ENCODE measurements around the gene LRRC4C. TPM values are rescaled to one million over a fixed set of nuclear protein-coding genes. Genes with fewer than 3 reads are reported as not detected.
"Not testable (repeated sequence)": the region's sequence is repeated elsewhere in the genome, so short reads cannot be mapped to it uniquely, and the experiment has no call there.

LRRC4C gene
- total RNA-seq, 1 donor from 2014 or later, result not detected

GRCh38 chr11:40542821-40543220 lies 916.6 kb downstream of the LRRC4C start:
- Mint-ChIP-seq H3K4me1 (ENCODE audit: low read depth) (no peaks in the 10 kb centered on the region), H3K9me3 (peaks cover 31% of the 10 kb centered on the region), H3K4me3 (no peak overlapping the region), H3K27ac (no peak overlapping the region), H3K36me3 (ENCODE audit: low read depth) (no peaks in the 10 kb centered on the region), H3K27me3 (ENCODE audit: insufficient read depth) (no peaks in the 10 kb centered on the region)
- intact Hi-C loops (cut with micrococcal nuclease), result no loop called here
- no peak for DNase-seq (ENCODE audit: low spot score)

- no peak for DNase-seq (ENCODE audit: low spot score)
- intact Hi-C loops (cut with micrococcal nuclease), result no loop called here
- H3K4me1 Mint-ChIP-seq (ENCODE audit: low read depth), result no peaks in the 10 kb centered on the region
- no peak overlapping the region for H3K4me3 Mint-ChIP-seq
- H3K27me3 Mint-ChIP-seq (ENCODE audit: insufficient read depth), result no peaks in the 10 kb centered on the region
- H3K27ac Mint-ChIP-seq, result no peak overlapping the region
- no peaks in the 10 kb centered on the region for H3K36me3 Mint-ChIP-seq (ENCODE audit: low read depth)
- peaks cover 28% of the 10 kb centered on the region for H3K9me3 Mint-ChIP-seq
These were observed 921.7 kb downstream of the LRRC4C start for GRCh38 chr11:40537734-40538133.

GRCh38 chr11:40522080-40522479 lies 937.4 kb downstream of the LRRC4C start:
- H3K27ac Mint-ChIP-seq; H3K36me3 Mint-ChIP-seq (ENCODE audit: low read depth); H3K27me3 Mint-ChIP-seq (ENCODE audit: insufficient read depth); intact Hi-C loops (cut with micrococcal nuclease); H3K4me3 Mint-ChIP-seq; DNase-seq (ENCODE audit: low spot score); H3K4me1 Mint-ChIP-seq (ENCODE audit: low read depth): not testable (repeated sequence)
- peaks cover 15% of the 10 kb centered on the region for H3K9me3 Mint-ChIP-seq

- no peaks in the 10 kb centered on the region for H3K36me3 Mint-ChIP-seq (ENCODE audit: low read depth)
- peaks cover 12% of the 10 kb centered on the region for H3K9me3 Mint-ChIP-seq
- H3K27ac Mint-ChIP-seq, result no peak overlapping the region
- intact Hi-C loops (cut with micrococcal nuclease), result no loop called here
- no peaks in the 10 kb centered on the region for H3K27me3 Mint-ChIP-seq (ENCODE audit: insufficient read depth)
- no peak for DNase-seq (ENCODE audit: low spot score)
- H3K4me3 Mint-ChIP-seq, result no peak overlapping the region
- H3K4me1 Mint-ChIP-seq (ENCODE audit: low read depth), result no peaks in the 10 kb centered on the region
These were observed 942.3 kb downstream of the LRRC4C start for GRCh38 chr11:40517122-40517521.

GRCh38 chr11:40514124-40514523 lies 945.3 kb downstream of the LRRC4C start:
- Mint-ChIP-seq H3K27ac (no peak overlapping the region), H3K4me1 (ENCODE audit: low read depth) (no peaks in the 10 kb centered on the region), H3K9me3 (peaks cover 8% of the 10 kb centered on the region), H3K27me3 (ENCODE audit: insufficient read depth) (no peaks in the 10 kb centered on the region), H3K4me3 (no peak overlapping the region), H3K36me3 (ENCODE audit: low read depth) (no peaks in the 10 kb centered on the region)
- intact Hi-C loops (cut with micrococcal nuclease), result no loop called here
- no peak for DNase-seq (ENCODE audit: low spot score)

- no peak overlapping the region for H3K27ac Mint-ChIP-seq
- H3K9me3 Mint-ChIP-seq, result peaks cover 8% of the 10 kb centered on the region
- H3K4me3 Mint-ChIP-seq, result no peak overlapping the region
- DNase-seq (ENCODE audit: low spot score), result no peak
- intact Hi-C loops (cut with micrococcal nuclease), result no loop called here
- H3K36me3 Mint-ChIP-seq (ENCODE audit: low read depth), result no peaks in the 10 kb centered on the region
- no peaks in the 10 kb centered on the region for H3K4me1 Mint-ChIP-seq (ENCODE audit: low read depth)
- no peaks in the 10 kb centered on the region for H3K27me3 Mint-ChIP-seq (ENCODE audit: insufficient read depth)
These were observed 946.2 kb downstream of the LRRC4C start for GRCh38 chr11:40513281-40513680.

- peaks cover 10% of the 10 kb centered on the region for H3K9me3 Mint-ChIP-seq
- intact Hi-C loops (cut with micrococcal nuclease), result no loop called here
- H3K27me3 Mint-ChIP-seq (ENCODE audit: insufficient read depth), result no peaks in the 10 kb centered on the region
- H3K4me1 Mint-ChIP-seq (ENCODE audit: low read depth), result no peaks in the 10 kb centered on the region
- no peak overlapping the region for H3K4me3 Mint-ChIP-seq
- no peak for DNase-seq (ENCODE audit: low spot score)
- no peak overlapping the region for H3K27ac Mint-ChIP-seq
- no peaks in the 10 kb centered on the region for H3K36me3 Mint-ChIP-seq (ENCODE audit: low read depth)
These were observed 951.1 kb downstream of the LRRC4C start for GRCh38 chr11:40508303-40508702.

GRCh38 chr11:40506226-40506625 lies 953.2 kb downstream of the LRRC4C start:
- intact Hi-C loops (cut with micrococcal nuclease), result no loop called here
- Mint-ChIP-seq H3K27me3 (ENCODE audit: insufficient read depth) (no peaks in the 10 kb centered on the region), H3K36me3 (ENCODE audit: low read depth) (no peaks in the 10 kb centered on the region), H3K4me3 (no peak overlapping the region), H3K4me1 (ENCODE audit: low read depth) (no peaks in the 10 kb centered on the region), H3K27ac (no peak overlapping the region), H3K9me3 (peaks cover 18% of the 10 kb centered on the region)
- DNase-seq (ENCODE audit: low spot score), result no peak

- H3K9me3 Mint-ChIP-seq, result peaks cover 5% of the 10 kb centered on the region
- H3K4me3 Mint-ChIP-seq, result no peak overlapping the region
- intact Hi-C loops (cut with micrococcal nuclease), result no loop called here
- no peak for DNase-seq (ENCODE audit: low spot score)
- H3K4me1 Mint-ChIP-seq (ENCODE audit: low read depth), result no peaks in the 10 kb centered on the region
- H3K36me3 Mint-ChIP-seq (ENCODE audit: low read depth), result no peaks in the 10 kb centered on the region
- H3K27ac Mint-ChIP-seq, result no peak overlapping the region
- H3K27me3 Mint-ChIP-seq (ENCODE audit: insufficient read depth), result no peaks in the 10 kb centered on the region
These were observed 968.1 kb downstream of the LRRC4C start for GRCh38 chr11:40491341-40491740.

GRCh38 chr11:40467771-40468170 lies 991.7 kb downstream of the LRRC4C start:
- intact Hi-C loops (cut with micrococcal nuclease), result no loop called here
- H3K36me3 Mint-ChIP-seq (ENCODE audit: low read depth), result no peaks in the 10 kb centered on the region
- peaks cover 20% of the 10 kb centered on the region for H3K9me3 Mint-ChIP-seq

GRCh38 chr11:40445391-40445790 lies 1014.1 kb downstream of the LRRC4C start:
- Mint-ChIP-seq H3K4me3 (no peak overlapping the region), H3K36me3 (ENCODE audit: low read depth) (no peaks in the 10 kb centered on the region), H3K9me3 (peaks cover 34% of the 10 kb centered on the region), H3K4me1 (ENCODE audit: low read depth) (no peaks in the 10 kb centered on the region), H3K27me3 (ENCODE audit: insufficient read depth) (no peaks in the 10 kb centered on the region), H3K27ac (no peak overlapping the region)
- intact Hi-C loops (cut with micrococcal nuclease), result no loop called here
- DNase-seq (ENCODE audit: low spot score), result no peak

More at GRCh38 chr11:40467771-40468170, 991.7 kb downstream of the LRRC4C start:
- Mint-ChIP-seq H3K27ac (no peak overlapping the region), H3K4me1 (ENCODE audit: low read depth) (no peaks in the 10 kb centered on the region), H3K4me3 (no peak overlapping the region), H3K27me3 (ENCODE audit: insufficient read depth) (no peaks in the 10 kb centered on the region)
- no peak for DNase-seq (ENCODE audit: low spot score)

GRCh38 chr11:40444151-40444550 lies 1015.3 kb downstream of the LRRC4C start:
- no peaks in the 10 kb centered on the region for H3K27me3 Mint-ChIP-seq (ENCODE audit: insufficient read depth)
- intact Hi-C loops (cut with micrococcal nuclease), result no loop called here
- no peaks in the 10 kb centered on the region for H3K36me3 Mint-ChIP-seq (ENCODE audit: low read depth)
- no peak for DNase-seq (ENCODE audit: low spot score)
- peaks cover 39% of the 10 kb centered on the region for H3K9me3 Mint-ChIP-seq
- H3K27ac Mint-ChIP-seq, result no peak overlapping the region
- H3K4me1 Mint-ChIP-seq (ENCODE audit: low read depth), result no peaks in the 10 kb centered on the region
- H3K4me3 Mint-ChIP-seq, result no peak overlapping the region

GRCh38 chr11:40435344-40435743 lies 1024.1 kb downstream of the LRRC4C start:
- no peak overlapping the region for H3K4me3 Mint-ChIP-seq
- intact Hi-C loops (cut with micrococcal nuclease), result no loop called here
- no peaks in the 10 kb centered on the region for H3K4me1 Mint-ChIP-seq (ENCODE audit: low read depth)
- no peak for DNase-seq (ENCODE audit: low spot score)
- no peaks in the 10 kb centered on the region for H3K27me3 Mint-ChIP-seq (ENCODE audit: insufficient read depth)
- H3K27ac Mint-ChIP-seq, result no peak overlapping the region
- peaks cover 33% of the 10 kb centered on the region for H3K9me3 Mint-ChIP-seq
- no peaks in the 10 kb centered on the region for H3K36me3 Mint-ChIP-seq (ENCODE audit: low read depth)

GRCh38 chr11:40434926-40435325 lies 1024.5 kb downstream of the LRRC4C start:
- H3K9me3 Mint-ChIP-seq, result peaks cover 29% of the 10 kb centered on the region
- H3K27ac Mint-ChIP-seq, result no peak overlapping the region
- no peaks in the 10 kb centered on the region for H3K4me1 Mint-ChIP-seq (ENCODE audit: low read depth)
- intact Hi-C loops (cut with micrococcal nuclease), result no loop called here
- no peaks in the 10 kb centered on the region for H3K36me3 Mint-ChIP-seq (ENCODE audit: low read depth)
- no peaks in the 10 kb centered on the region for H3K27me3 Mint-ChIP-seq (ENCODE audit: insufficient read depth)
- DNase-seq (ENCODE audit: low spot score), result no peak
- H3K4me3 Mint-ChIP-seq, result no peak overlapping the region
